Endothelial cell of umbilical vein (primary cell): Measurements from ENCODE around the gene CNTNAP2. TPM values are rescaled to one million over a fixed set of nuclear protein-coding genes. Genes with fewer than 3 reads are reported as not detected.
"Not testable (repeated sequence)": the region's sequence is repeated elsewhere in the genome, so short reads cannot be mapped to it uniquely, and the experiment has no call there.

Experiments used
- BruUV-seq: library from RNA; stranded (reverse); fragments of 400-500 nt; replicated peaks from 2 replicates; lab custom pipeline; 2021; lab: Mats Ljungman, UMichigan
- CTCF ChIA-PET: fragments of 300-600, 350-600 bp; sonication (Branson Sonifier 250); formaldehyde crosslinking; loops from one replicate; lab custom pipeline; 2021; ENCODE audit warnings: antibody characterized with exemption, inconsistent platforms; lab: Charles Lee
- POLR2A ChIA-PET: fragments of 300-600, 350-600 bp; sonication (Branson Sonifier 250); formaldehyde crosslinking; loops from one replicate; lab custom pipeline; 2021; ENCODE audit warnings: antibody characterized with exemption, inconsistent platforms; lab: Charles Lee
- DNase-seq: peaks from one replicate; pipeline ENCODE4 v3.0.0-alpha.2; 2011; ENCODE audit warnings: low read depth, low spot score
- FAIRE-seq: peaks from 2 replicates; lab custom pipeline; 2011; peaks lifted over from hg19 to GRCh38; lab: Jason Lieb, UNC
- H2AFZ ChIP-seq: 2 replicates; pipeline ENCODE4 v1.6.0; 2012; ENCODE audit warnings: low read depth, low read length, control low read depth, inconsistent platforms
- H3K27ac ChIP-seq: 2 replicates; pipeline ENCODE4 v1.5.1; 2011; ENCODE audit warnings: low read depth, mild to moderate bottlenecking, control low read depth, low read length, moderate library complexity; ENCODE audit not compliant: insufficient read depth
- H3K27me3 ChIP-seq, 2 experiments: 2 replicates each; pipeline versions ENCODE4 v1.6.0 to v1.6.1; 2011; ENCODE audit warnings: low read length in 2 of 2, mixed read lengths in 1 of 2; ENCODE audit not compliant: control insufficient read depth in 2 of 2, insufficient read depth in 2 of 2
- H3K36me3 ChIP-seq, 2 experiments: 2 replicates in 1 of 2; 3 replicates in 1 of 2; pipeline ENCODE4 v1.5.1; 2011; ENCODE audit warnings: low read length in 2 of 2, mild to moderate bottlenecking in 1 of 2, moderate library complexity in 1 of 2; ENCODE audit not compliant: control insufficient read depth in 2 of 2, insufficient read depth in 2 of 2; ENCODE audit errors: extremely low read depth in 1 of 2
- H3K4me1 ChIP-seq: 3 replicates; pipeline ENCODE4 v1.5.1; 2011; ENCODE audit warnings: mild to moderate bottlenecking, low read length; ENCODE audit not compliant: control insufficient read depth, insufficient read depth; ENCODE audit errors: extremely low read depth
- H3K4me2 ChIP-seq: 2 replicates; pipeline ENCODE4 v1.6.1; 2011; ENCODE audit warnings: low read length, control low read depth, mixed read lengths; ENCODE audit not compliant: insufficient read depth
- H3K4me3 ChIP-seq, 3 experiments: fragments of 200-600 bp in 1 of 3; sonication (generic), shearing (Covaris generic) in 1 of 3; replicated peaks in 1 of 3; 2 replicates each; pipeline ENCODE4 v1.5.1; 2011 to 2016; ENCODE audit warnings: control low read depth in 3 of 3, low read length in 3 of 3, mild to moderate bottlenecking in 2 of 3, inconsistent platforms in 1 of 3, low read depth in 1 of 3, moderate library complexity in 1 of 3; ENCODE audit not compliant: insufficient read depth in 1 of 3
- H3K79me2 ChIP-seq: 2 replicates; pipeline ENCODE4 v1.6.0; 2012; ENCODE audit warnings: low read length, inconsistent platforms; ENCODE audit not compliant: control insufficient read depth, insufficient read depth
- H3K9ac ChIP-seq: replicated peaks from 2 replicates; pipeline ENCODE3; 2011; ENCODE audit warnings: low read length, control low read depth; ENCODE audit not compliant: insufficient read depth; ENCODE audit errors: extremely low read depth
- H3K9me1 ChIP-seq: replicated peaks from 3 replicates; pipeline ENCODE4 v1.6.0; 2011; ENCODE audit warnings: mild to moderate bottlenecking, low read length; ENCODE audit not compliant: control insufficient read depth, insufficient read depth; ENCODE audit errors: extremely low read depth
- H3K9me3 ChIP-seq: replicated peaks from 2 replicates; pipeline ENCODE4 v1.5.1; 2012; ENCODE audit warnings: low read length, inconsistent platforms; ENCODE audit not compliant: control insufficient read depth, insufficient read depth
- H4K20me1 ChIP-seq: replicated peaks from 2 replicates; pipeline ENCODE3; 2011; ENCODE audit warnings: mild to moderate bottlenecking, low read length; ENCODE audit not compliant: control insufficient read depth, insufficient read depth; ENCODE audit errors: extremely low read depth
- CTCF ChIP-seq, 2 donors: IDR thresholded peaks; 1 replicate in 1 of 2; 2 replicates in 1 of 2; pipeline ENCODE4 v1.5.1; 2011; ENCODE audit warnings: low read length in 2 of 2, mild to moderate bottlenecking in 2 of 2, moderate library complexity in 2 of 2, control low read depth in 1 of 2, inconsistent platforms in 1 of 2, low read depth in 1 of 2; ENCODE audit not compliant: insufficient read depth in 1 of 2; ENCODE audit errors: extremely low read depth in 1 of 2
- EZH2 ChIP-seq: IDR thresholded peaks from 2 replicates; pipeline ENCODE4 v1.6.1; 2012; ENCODE audit warnings: borderline replicate concordance, low read depth, mild to moderate bottlenecking, moderate library complexity, low read length, inconsistent platforms; ENCODE audit not compliant: severe bottlenecking
- FOS ChIP-seq: IDR thresholded peaks from 2 replicates; pipeline ENCODE4 v1.6.1; 2011; ENCODE audit warnings: mild to moderate bottlenecking, low read length, moderate library complexity, borderline replicate concordance; ENCODE audit not compliant: insufficient read depth
- GATA2 ChIP-seq: IDR thresholded peaks from 2 replicates; pipeline ENCODE4 v1.7.0; 2011; ENCODE audit warnings: low read depth, mild to moderate bottlenecking, moderate library complexity, mixed read lengths, low read length; ENCODE audit not compliant: insufficient read length, insufficient read depth
- JUN ChIP-seq: IDR thresholded peaks from 2 replicates; pipeline ENCODE4 v1.6.1; 2011; ENCODE audit warnings: borderline replicate concordance, low read depth; ENCODE audit not compliant: insufficient read length, insufficient read depth
- MAX ChIP-seq: IDR thresholded peaks from 2 replicates; pipeline ENCODE4 v1.6.1; 2011; ENCODE audit not compliant: insufficient read depth, insufficient read length
- MYC ChIP-seq: IDR thresholded peaks from one replicate; pipeline ENCODE4 v1.6.1; 2011; ENCODE audit warnings: mild to moderate bottlenecking, low read depth, low read length
- POLR2A ChIP-seq: IDR thresholded peaks from 2 replicates; pipeline ENCODE4 v1.6.1; 2012; ENCODE audit warnings: low read depth, mild to moderate bottlenecking, control low read depth, low read length
- POLR2AphosphoS5 ChIP-seq: IDR thresholded peaks from 2 replicates; pipeline ENCODE4 v1.6.1; 2012; ENCODE audit warnings: low read depth, mild to moderate bottlenecking, control low read depth, low read length, moderate library complexity; ENCODE audit not compliant: insufficient read depth
- dilution Hi-C: fragments of 300-500 bp; cut with MboI; formaldehyde crosslinking; loops from one replicate; pipeline ENCODE4 v1.15.0; 2019; ENCODE audit warnings: low sequenced_read_pairs; ENCODE audit not compliant: extremely low pct_ligation_motif_present
- intact Hi-C: fragments of 100-400 bp; cut with micrococcal nuclease; formaldehyde crosslinking; loops from one replicate; pipeline ENCODE4 v1.10.0; 2022
- polyA plus RNA-seq, 4 experiments: library from polyadenylated mRNA; depleted of rRNA in 3 of 4; stranded (reverse) in 3 of 4; unstranded in 1 of 4; fragments of >200 nt; gene quantifications; 2 replicates each; pipeline versions ENCODE4 v1.2.1 to v1.2.3, GENCODE V29; 2011 to 2012; ENCODE audit warnings: missing spikeins in 1 of 4
- total RNA-seq: library from RNA; stranded (reverse); gene quantifications from 2 replicates; pipeline ENCODE4 v1.2.3, GENCODE V29; 2021

CNTNAP2 gene
- total and polyA plus RNA-seq, 2 donors (not counting 3 experiments of a cell fraction or from before 2014, with no cell fraction given), result not detected

GRCh38 chr7:148060724-148061123 lies 1944.1 kb downstream of the CNTNAP2 start:
- H3K9me3 ChIP-seq, result peaks cover 2% of the 10 kb centered on the region
- DNase-seq, result no peak
- H3K4me2 ChIP-seq, result no peak overlapping the region
- H3K36me3 ChIP-seq, result no peaks in the 10 kb centered on the region
- no TSS peak for BruUV-seq
- H3K79me2 ChIP-seq, result no peaks in the 10 kb centered on the region
- dilution Hi-C loops, result no loop called here
- H2AFZ ChIP-seq, result no peak overlapping the region
- H3K4me3 ChIP-seq, result no peak overlapping the region
- no peaks in the 10 kb centered on the region for H3K4me1 ChIP-seq
- TF ChIP-seq POLR2AphosphoS5, result no peak
- no peak for TF ChIP-seq GATA2
- TF ChIP-seq CTCF (IDR thresholded peaks at IDR 0.05; ENCODE audit: extremely low read depth in 1 of 2, insufficient read depth in 1 of 2, low read depth in 1 of 2, low read length in 2 of 2), result no peak
- no peak for TF ChIP-seq FOS
- TF ChIP-seq EZH2, result no peak
- no peak for TF ChIP-seq POLR2A
- TF ChIP-seq MAX, result no peak
- TF ChIP-seq MYC, result no peak
- no peak for TF ChIP-seq JUN
- CTCF ChIA-PET, result no interaction called here
- intact Hi-C loops, result no loop called here
- H4K20me1 ChIP-seq, result no peaks in the 10 kb centered on the region
- H3K27ac ChIP-seq, result no peak overlapping the region
- no peaks in the 10 kb centered on the region for H3K27me3 ChIP-seq
- POLR2A ChIA-PET, result interaction anchor here (0.6 kb wide), 1 partner anchor 353 kb away, joined by 4 read pairs; no protein-coding TSS in a partner anchor
- H3K9me1 ChIP-seq, result no peaks in the 10 kb centered on the region
- H3K9ac ChIP-seq, result no peak overlapping the region
- FAIRE-seq, result no peak

- H3K4me1 ChIP-seq, FAIRE-seq, H3K4me2 ChIP-seq, H3K27ac ChIP-seq, H3K4me3 ChIP-seq, POLR2A ChIA-PET, H3K36me3 ChIP-seq, dilution Hi-C loops, H3K9ac ChIP-seq, H3K9me1 ChIP-seq, BruUV-seq, H3K9me3 ChIP-seq, DNase-seq, CTCF ChIA-PET, H3K27me3 ChIP-seq, intact Hi-C loops, H2AFZ ChIP-seq, H4K20me1 ChIP-seq, H3K79me2 ChIP-seq: not testable (repeated sequence)
Measured at GRCh38 chr7:148078111-148078510, 1961.5 kb downstream of the CNTNAP2 start.
